Measurements from ENCODE around the gene S100A8. TPM values are rescaled to one million over a fixed set of nuclear protein-coding genes. Genes with fewer than 3 reads are reported as not detected.

The S100A8 gene
- total RNA-seq: not detected in 2 replicates

DNA sequence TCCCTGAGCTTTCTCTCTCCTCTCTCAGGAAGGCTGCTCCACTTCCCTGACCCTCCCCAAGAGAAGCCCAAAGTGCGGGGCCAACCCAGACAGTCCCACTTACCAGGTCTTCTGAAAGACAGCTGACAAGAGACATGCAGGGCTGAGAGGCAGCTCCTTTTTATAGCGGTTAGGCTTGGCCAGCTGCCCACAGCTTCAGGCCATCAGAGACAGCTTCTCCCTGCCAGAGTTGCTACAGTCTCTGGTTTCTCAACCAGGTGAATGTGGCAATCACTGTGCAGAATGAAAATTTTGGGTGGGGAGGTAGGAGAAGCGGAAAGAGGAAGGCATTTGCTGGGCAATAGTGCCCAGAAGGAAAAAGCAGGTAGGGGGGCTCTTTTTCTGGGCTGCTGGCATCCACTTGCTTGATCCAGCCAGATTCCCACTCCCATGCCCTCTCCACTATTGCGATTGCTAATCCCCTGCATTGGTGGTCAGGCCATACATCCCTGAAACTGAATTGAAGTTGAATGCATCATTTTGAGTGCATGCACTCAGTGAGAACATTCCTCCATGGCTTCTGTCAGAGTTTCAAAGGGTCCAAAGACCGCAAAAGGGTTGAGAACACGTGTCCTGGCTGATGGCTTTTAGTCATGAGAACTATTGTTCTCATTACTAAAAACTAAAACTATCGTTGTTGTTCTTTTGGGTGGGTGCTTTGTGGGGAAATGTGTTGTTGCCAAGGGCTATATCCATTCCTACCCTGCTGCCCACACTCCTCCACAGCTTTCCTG, at the start of gene S100A8:
S100A8 (minus strand) TSS at position 136 of the 773 bp plus-strand sequence. CDS start 538 bp downstream, outside the sequence.

DNA sequence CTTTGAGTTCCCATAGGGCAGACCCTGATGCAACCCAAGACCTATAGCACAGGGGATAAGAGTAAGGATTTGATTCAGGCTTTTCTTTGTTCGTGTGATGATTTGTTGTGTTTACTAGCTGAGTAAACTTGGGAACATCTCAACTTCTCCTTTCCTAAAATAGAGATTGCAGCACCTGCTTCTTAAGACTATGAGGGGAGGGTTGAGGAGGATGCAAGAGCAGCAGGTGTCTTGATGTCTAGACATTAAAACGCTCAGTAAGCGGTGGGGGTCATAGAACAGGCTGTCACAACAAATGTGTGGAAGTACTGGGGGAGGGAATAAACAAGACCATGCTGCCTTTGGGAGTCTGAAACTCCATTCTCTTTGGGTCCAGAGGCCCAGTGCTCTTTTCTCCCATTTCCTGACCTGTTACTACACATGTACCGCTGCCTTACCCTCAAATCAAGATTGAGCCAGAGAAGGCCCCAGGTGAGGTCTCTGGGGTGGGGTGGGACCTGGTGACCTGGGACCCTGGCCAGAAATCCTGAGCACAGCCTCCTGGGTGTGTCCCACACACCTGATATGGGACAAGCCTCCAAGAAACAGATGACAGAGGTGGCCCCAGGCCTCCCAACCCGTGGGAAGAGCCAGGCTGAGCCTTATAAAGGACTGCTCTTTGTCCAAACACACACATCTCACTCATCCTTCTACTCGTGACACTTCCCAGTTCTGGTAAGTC, 25.1 kb upstream of the S100A8 start, which contains the start of gene S100A7A:
S100A7A (plus strand) TSS at position 671 of the 721 bp plus-strand sequence. CDS start 1,563 bp downstream, outside the sequence.

DNA sequence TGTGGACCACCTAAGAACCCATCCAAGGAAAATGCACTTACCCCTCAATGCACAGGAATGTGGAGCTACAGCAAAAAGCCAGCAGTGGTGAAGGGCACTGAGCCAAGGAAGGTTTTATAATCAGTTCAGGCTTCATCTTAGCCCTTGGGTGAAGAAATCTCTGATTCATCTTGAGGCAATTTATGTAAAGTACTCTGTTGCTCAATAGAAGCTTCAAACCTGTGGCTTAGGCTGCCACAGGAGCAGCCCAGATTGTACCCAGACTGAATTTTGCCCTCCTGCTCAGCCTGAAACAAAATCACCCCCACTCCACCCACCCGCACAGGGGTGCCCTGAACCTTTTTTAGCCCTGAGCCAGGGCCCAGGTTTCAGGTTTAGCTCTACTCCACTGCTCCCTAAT, 15.4 kb downstream of the S100A8 start, which contains the start of gene S100A12:
S100A12 (minus strand) TSS at position 111 of the 400 bp plus-strand sequence. CDS start 1,029 bp downstream, outside the sequence.

DNA sequence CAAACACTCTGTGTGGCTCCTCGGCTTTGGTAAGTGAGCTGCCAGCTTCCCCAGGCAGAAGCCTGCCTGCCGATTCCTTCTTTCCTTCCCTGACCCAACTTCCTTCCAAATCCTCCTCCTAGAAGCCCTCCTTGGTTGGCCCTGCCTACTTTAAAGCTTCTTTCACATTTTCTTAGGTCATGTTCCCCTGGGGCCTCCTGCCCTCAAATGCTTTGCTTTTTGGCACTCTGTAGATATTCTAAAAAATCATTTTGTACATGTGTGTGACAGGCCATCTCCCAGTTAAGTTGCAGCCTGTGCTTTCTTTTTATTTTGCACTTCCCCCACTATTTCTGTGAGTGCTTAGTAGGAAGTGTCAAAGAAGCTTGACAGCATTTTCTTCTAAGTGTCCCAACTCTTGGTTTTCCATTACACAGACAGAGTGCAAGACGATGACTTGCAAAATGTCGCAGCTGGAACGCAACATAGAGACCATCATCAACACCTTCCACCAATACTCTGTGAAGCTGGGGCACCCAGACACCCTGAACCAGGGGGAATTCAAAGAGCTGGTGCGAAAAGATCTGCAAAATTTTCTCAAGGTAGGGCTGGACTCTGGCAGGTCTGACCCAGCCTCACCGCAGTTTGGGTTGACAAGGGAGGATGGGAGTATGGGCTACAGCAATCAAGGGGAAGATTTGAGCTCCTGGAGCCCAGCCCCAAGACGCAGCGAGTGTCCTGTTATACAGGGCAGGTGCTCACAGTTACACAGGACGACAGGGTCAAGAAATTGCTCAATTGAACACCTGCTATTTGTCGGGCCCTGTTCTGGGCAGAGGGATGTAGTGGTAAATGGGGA, 32.8 kb downstream of the S100A8 start, which contains the start of gene S100A9:
S100A9 (plus strand) TSS at position 2 of the 838 bp plus-strand sequence; CDS start at position 432, 430 bp downstream.

DNA sequence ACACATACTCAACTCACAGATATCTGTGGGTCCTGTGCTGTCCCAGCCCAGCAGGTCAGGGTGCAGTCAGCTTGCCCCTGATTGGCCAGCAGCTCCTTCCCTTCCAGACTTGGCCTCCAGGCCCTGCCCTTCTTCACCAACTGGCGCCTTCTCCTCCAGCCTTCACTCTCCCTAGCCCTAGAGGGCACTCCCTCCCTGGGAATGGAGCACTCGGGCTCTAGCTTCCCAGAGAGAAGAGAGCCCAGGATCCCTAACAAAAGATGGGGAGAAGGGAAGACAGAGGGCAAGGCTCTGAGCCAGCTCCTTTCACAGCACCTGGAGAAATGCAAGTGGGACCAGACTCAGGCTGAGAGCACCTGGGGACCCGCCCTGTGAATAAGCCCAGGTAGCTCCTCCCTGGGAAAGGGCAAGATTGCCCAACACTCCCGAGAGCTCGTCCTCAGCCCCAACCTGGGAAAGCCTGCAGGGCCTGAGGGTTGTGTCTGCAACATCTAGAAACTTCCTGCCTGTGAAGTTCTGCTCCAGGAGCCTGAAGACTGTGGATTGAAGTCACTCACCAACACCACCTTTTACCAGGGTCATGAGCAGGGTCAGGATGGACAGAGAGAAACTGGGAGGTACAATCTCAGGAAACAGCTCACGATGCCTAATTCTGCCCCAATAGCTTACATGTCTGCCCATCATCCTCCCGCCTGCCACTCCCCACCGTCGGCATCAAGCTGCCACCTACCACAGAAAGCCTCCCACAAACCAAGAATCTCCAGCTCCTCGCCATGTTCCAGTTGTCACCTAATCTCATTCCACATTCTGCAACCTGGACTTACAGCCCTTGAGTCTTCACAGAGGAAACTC, 42.1 kb downstream of the S100A8 start, which contains the start of gene PGLYRP4:
PGLYRP4 (minus strand) TSS at position 331 of the 852 bp plus-strand sequence. CDS start 909 bp downstream, outside the sequence.

Other genes with a start within 250 kb of the S100A8 start
- not detected in 2 replicates for gene SPRR2G, start 240.2 kb downstream of the S100A8 start, total RNA-seq
- not detected in 2 replicates for gene LELP1, start 187.6 kb downstream of the S100A8 start, total RNA-seq
- not detected in 2 replicates for gene PRR9, start 173.5 kb downstream of the S100A8 start, total RNA-seq
- gene LORICRIN, start 131.4 kb downstream of the S100A8 start, total RNA-seq: not detected in 2 replicates
- gene PGLYRP3, start 78.1 kb downstream of the S100A8 start, total RNA-seq: not detected in 2 replicates
- not detected in 2 replicates for gene PGLYRP4, start 42.2 kb downstream of the S100A8 start, total RNA-seq
- gene S100A9, start 33.2 kb downstream of the S100A8 start, total RNA-seq: not detected in 2 replicates
- not detected in 2 replicates for gene S100A12, start 15.5 kb downstream of the S100A8 start, total RNA-seq
- not detected in 2 replicates for gene S100A7A, start 25.4 kb upstream of the S100A8 start, total RNA-seq
- not detected in 2 replicates for gene S100A7, start 69.6 kb upstream of the S100A8 start, total RNA-seq
- 410 and 1,438 TPM in 2 replicates for gene S100A6, start 144.9 kb upstream of the S100A8 start, total RNA-seq
- gene S100A5, start 149.9 kb upstream of the S100A8 start, total RNA-seq: not detected in 2 replicates
- 5.8 and 7.9 TPM in 2 replicates for gene S100A4, start 154.7 kb upstream of the S100A8 start, total RNA-seq
- gene S100A3, start 158.2 kb upstream of the S100A8 start, total RNA-seq: 0.30 and 0.97 TPM in 2 replicates
- 2.9 and 4.0 TPM in 2 replicates for gene S100A2, start 174.8 kb upstream of the S100A8 start, total RNA-seq
- 470 and 513 TPM in 2 replicates for gene S100A16, start 222.1 kb upstream of the S100A8 start, total RNA-seq
- not detected in 2 replicates for gene S100A14, start 225.3 kb upstream of the S100A8 start, total RNA-seq
- 143 and 172 TPM in 2 replicates for gene S100A13, start 236.4 kb upstream of the S100A8 start, total RNA-seq
- not detected in 2 replicates for gene S100A1, start 237.4 kb upstream of the S100A8 start, total RNA-seq
- 26.3 and 34.0 TPM in 2 replicates for gene CHTOP, start 243.0 kb upstream of the S100A8 start, total RNA-seq